Uterus (tissue), 2 donors: ENCODE data around the gene C5AR1.

Experiments used
- POLR2A ChIP-seq, 2 donors: fragments of 450-650 bp; IDR thresholded peaks; one replicate each; pipeline ENCODE4 v1.6.1; 2016; ENCODE audit warnings: antibody characterized with exemption in 2 of 2, mild to moderate bottlenecking in 1 of 2, moderate library complexity in 1 of 2
- TF ChIP-seq, protein P1 (sequence below), 4 experiments: fragments of 200-600 bp in 2 of 4; fragments of 450-650 bp in 2 of 4; sonication (generic) in 2 of 4; IDR thresholded peaks; one replicate each; pipeline ENCODE4 v1.5.1; 2016 to 2019; ENCODE audit warnings: antibody characterized with exemption in 4 of 4, mild to moderate bottlenecking in 2 of 4, moderate library complexity in 1 of 4

DNA sequence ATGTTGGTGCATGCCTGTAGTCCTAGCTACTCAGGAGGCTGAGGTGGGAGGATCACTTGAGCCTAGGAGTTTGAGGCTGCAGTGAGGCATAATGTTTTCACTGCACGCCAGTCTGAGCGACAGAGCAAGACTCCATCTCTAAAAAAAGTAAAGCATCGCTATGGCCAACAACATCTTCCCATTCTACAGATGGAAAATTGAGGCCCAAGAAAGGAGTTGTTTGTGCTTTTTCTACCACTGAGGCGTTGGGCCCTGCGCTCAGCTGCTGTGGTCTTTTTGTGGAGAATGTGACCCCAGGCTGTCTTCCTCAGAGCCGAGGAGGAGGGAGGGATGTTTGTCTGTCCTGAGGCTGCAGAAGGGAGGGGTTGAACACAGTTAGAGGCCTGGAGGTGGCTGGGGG is 21.8 kb downstream of the C5AR1 start:
- TF ChIP-seq, protein P1, sequence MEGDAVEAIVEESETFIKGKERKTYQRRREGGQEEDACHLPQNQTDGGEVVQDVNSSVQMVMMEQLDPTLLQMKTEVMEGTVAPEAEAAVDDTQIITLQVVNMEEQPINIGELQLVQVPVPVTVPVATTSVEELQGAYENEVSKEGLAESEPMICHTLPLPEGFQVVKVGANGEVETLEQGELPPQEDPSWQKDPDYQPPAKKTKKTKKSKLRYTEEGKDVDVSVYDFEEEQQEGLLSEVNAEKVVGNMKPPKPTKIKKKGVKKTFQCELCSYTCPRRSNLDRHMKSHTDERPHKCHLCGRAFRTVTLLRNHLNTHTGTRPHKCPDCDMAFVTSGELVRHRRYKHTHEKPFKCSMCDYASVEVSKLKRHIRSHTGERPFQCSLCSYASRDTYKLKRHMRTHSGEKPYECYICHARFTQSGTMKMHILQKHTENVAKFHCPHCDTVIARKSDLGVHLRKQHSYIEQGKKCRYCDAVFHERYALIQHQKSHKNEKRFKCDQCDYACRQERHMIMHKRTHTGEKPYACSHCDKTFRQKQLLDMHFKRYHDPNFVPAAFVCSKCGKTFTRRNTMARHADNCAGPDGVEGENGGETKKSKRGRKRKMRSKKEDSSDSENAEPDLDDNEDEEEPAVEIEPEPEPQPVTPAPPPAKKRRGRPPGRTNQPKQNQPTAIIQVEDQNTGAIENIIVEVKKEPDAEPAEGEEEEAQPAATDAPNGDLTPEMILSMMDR (IDR thresholded peaks at IDR 0.05) = no peak
- no peak for TF ChIP-seq POLR2A (IDR thresholded peaks at IDR 0.05)
